GM12801 (cell line): ENCODE data around the gene CLEC11A.

ENCODE experiments used
- TF ChIP-seq, protein P1 (sequence below): IDR thresholded peaks from one replicate; pipeline ENCODE4 v1.5.1; 2011; ENCODE audit warnings: control low read depth; ENCODE audit not compliant: insufficient read length; ENCODE audit errors: extremely low read depth

The CLEC11A gene

DNA sequence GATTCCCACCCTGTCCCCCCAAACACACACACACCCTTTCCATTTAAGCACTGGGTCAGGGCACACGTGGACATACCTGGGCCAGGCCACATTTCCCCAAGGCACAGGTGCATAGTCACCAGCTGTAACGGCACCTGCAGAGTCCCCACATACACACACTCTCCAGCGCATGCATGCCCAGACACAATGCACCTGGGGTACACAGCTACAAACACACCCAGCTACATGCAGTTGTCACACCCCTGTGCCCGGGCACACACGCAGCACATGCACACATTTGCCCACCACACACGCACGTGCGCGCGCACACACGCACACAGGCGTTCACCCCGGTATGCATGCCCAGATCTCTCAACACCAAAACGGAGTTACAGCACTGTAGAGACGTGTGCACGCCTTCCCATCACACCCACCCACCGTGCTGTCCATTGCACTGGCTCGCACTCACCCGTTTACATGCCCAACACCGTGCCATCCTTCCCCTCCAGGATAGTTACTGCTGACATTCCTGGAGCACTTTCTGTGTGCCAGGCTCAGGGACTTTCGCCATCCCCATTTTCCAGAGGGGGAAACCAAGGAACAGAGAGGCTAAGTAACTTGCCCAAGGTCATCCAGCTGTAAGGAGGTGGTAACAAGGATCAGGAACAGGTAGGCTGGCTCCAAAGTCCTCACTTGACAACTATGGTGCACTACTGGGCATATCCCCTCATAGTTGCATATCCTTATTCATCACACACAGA lies 2.8 kb upstream of the CLEC11A start:
- TF ChIP-seq, protein P1, sequence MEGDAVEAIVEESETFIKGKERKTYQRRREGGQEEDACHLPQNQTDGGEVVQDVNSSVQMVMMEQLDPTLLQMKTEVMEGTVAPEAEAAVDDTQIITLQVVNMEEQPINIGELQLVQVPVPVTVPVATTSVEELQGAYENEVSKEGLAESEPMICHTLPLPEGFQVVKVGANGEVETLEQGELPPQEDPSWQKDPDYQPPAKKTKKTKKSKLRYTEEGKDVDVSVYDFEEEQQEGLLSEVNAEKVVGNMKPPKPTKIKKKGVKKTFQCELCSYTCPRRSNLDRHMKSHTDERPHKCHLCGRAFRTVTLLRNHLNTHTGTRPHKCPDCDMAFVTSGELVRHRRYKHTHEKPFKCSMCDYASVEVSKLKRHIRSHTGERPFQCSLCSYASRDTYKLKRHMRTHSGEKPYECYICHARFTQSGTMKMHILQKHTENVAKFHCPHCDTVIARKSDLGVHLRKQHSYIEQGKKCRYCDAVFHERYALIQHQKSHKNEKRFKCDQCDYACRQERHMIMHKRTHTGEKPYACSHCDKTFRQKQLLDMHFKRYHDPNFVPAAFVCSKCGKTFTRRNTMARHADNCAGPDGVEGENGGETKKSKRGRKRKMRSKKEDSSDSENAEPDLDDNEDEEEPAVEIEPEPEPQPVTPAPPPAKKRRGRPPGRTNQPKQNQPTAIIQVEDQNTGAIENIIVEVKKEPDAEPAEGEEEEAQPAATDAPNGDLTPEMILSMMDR: no peak

- TF ChIP-seq, protein P1: no peak
These were observed 2.2 kb upstream of the CLEC11A start for GRCh38 chr19:50720921-50721381.

DNA sequence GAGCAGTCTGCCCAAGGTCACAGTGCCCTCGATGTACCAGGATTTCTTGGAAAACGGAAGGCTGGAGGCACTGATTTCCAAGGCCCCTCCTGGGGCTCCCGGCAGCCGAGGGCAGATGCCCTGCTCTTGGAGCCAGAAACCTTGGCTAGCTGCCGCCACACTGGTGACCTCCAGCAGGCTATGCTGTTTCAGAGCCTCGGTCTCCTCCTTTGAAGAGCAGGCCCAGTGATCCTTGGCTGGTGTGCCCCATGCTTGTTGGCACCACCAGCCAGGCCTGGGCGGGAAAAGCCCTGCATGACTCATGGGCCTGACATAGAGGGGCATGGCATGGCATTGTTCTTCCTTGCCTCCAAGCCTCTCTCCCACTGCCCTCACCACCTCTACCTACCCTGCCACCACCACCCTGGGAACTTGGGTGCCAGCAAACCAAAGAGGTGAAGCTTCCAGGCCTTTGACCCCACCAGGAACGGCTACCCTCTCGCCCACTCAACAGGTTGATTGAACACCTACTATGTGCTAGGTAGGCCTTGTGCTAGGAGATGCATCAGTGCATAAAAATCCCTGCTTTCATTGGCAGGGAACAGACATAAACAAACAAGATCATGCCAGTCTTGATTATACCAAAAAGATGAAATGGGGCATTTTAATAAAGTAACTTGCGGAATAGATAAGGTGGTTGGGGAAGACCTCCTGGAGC lies 1.6 kb upstream of the CLEC11A start:
- TF ChIP-seq, protein P1: no peak

- TF ChIP-seq, protein P1: no peak
These were observed 757 bp upstream of the CLEC11A start for GRCh38 chr19:50722201-50723013.

DNA sequence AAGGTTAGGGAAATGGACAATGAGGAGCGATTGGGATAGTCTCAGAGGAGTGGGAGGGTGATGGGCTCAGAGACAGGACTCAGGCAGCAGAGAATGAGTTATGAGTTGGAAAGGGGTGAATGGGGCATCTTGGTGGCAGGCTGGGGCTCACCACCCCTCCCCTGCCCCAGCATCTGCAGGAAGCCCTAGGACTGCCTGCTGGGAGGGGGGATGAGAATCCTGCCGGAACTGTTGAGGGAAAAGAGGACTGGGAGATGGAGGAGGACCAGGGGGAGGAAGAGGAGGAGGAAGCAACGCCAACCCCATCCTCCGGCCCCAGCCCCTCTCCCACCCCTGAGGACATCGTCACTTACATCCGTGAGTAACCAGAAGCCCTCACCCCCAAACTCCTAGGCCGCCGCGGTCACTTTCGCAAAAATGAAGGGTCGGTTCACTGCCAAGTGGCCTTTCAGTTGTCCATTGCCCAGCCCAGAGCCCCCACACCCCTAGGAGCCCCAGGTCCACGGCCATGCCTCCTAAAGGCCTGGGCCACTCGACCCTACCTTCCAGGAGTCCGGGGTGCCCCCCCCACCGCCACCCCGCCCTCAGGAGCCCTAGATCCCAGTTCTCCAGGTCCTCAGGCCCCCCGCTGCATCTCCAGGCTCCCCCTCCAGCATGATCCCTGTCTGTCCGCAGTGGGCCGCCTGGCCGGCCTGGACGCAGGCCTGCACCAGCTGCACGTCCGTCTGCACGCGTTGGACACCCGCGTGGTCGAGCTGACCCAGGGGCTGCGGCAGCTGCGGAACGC lies 764 bp downstream of the CLEC11A start:
- TF ChIP-seq, protein P1: no peak

- TF ChIP-seq, protein P1: no peak
These were observed 1.5 kb downstream of the CLEC11A start for GRCh38 chr19:50724522-50725217.
